ENCODE data around the gene ANO1.
"Not testable (repeated sequence)": the region's sequence is repeated elsewhere in the genome, so short reads cannot be mapped to it uniquely, and the experiment has no call there.

The ANO1 gene

DNA sequence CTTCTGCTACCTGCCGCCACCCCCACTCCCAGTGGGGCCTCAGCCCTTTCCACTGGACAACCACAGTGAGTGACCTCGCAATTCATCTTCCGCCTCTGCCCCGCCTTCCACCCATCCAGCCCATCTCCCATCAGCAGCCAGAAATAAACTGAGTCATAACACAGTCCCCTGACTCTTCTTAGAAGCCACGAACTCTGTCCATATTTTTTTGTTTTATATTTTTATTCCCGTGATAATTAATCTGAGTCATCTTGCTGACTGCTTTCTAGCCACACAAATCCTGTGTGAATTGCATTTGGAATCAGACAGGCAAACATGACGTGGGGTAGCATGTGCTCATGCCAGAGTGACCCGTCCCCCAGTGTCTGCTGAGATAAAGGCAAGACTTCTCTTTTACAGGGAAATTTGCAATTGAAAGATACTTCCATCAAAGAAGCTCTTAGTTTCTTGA, 132.0 kb downstream of the ANO1 start:
- no peak overlapping the region for H3K27ac ChIP-seq
- TF ChIP-seq, protein P1, sequence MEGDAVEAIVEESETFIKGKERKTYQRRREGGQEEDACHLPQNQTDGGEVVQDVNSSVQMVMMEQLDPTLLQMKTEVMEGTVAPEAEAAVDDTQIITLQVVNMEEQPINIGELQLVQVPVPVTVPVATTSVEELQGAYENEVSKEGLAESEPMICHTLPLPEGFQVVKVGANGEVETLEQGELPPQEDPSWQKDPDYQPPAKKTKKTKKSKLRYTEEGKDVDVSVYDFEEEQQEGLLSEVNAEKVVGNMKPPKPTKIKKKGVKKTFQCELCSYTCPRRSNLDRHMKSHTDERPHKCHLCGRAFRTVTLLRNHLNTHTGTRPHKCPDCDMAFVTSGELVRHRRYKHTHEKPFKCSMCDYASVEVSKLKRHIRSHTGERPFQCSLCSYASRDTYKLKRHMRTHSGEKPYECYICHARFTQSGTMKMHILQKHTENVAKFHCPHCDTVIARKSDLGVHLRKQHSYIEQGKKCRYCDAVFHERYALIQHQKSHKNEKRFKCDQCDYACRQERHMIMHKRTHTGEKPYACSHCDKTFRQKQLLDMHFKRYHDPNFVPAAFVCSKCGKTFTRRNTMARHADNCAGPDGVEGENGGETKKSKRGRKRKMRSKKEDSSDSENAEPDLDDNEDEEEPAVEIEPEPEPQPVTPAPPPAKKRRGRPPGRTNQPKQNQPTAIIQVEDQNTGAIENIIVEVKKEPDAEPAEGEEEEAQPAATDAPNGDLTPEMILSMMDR (conservative IDR thresholded peaks at IDR 0.05), result no peak
- no peak for TF ChIP-seq ZFX (IDR thresholded peaks at IDR 0.05)

DNA sequence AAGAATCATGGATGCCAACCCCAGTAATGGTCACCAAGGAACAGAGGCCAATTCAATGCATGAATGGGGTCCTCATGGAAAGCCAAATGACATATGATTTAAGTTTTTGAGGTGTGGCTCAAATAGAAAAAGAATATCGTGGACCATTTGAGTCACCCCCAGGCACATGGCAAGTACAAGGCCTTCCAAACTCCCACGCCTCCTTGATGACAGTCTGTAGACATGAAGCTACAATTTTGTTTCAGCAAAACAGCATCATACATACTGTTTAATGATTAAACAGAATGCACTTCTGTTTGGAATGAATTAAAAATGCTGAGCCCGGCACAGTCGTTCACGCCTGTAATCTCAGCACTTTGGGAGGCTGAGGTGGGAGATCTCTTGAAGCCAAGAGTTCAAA, 132.4 kb downstream of the ANO1 start:
- H3K27ac ChIP-seq, result no peak overlapping the region

DNA sequence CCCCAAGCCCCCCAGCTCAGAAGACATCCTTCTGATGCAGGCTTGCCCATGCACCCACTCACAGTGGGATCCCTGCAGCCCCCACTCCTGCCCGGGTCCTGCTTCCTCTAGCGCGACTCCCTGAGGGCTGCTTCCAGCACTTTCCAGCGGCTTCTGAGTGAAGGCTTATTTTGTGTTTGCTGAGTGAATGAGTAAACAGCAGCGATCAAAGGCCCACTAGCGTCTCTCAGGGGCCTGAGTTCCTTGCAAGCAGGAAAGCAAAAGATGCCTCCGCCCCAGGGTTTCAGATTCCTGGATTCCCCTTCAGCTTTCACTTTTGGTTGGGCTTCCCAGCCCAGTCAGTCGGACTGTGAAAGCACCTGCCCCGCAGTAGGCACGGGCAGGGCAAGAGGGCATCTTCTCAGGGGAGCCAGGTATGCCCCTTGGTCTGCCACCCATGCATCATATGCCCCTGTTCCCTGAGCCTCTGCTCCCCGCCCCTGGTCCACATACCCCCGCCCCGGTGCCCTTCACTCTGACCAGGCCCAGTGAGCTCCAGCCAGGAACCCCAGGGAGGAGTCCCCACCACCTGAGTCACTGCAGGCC, 134.2 kb downstream of the ANO1 start:
- TF ChIP-seq, protein P1 (conservative IDR thresholded peaks at IDR 0.05), result no peak
- TF ChIP-seq ZFX (IDR thresholded peaks at IDR 0.05), result no peak
- no peak overlapping the region for H3K27ac ChIP-seq

More for the DNA sequence above, 132.4 kb downstream of the ANO1 start:
- TF ChIP-seq, protein P1 (conservative IDR thresholded peaks at IDR 0.05), result no peak
- no peak for TF ChIP-seq ZFX (IDR thresholded peaks at IDR 0.05)

DNA sequence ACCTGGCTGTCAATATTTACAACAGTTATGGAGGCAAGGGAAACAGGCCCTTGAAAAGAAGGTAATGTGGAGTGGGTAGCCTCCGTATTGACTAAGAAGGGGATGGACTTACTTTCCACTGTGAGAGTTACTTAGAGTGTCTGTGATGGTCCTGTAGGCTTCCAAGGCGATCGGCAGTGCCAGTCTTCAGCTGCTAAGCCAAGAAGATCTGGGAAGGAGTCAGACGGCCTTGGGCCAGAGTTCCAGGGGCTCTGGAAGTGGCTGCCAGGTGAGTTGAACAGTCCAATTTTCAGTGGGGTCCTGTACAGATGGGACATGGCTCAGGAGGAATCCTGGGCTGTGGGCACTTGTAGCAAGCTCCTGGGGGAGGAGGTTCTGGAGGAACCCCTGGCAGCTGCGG, 139.3 kb downstream of the ANO1 start:
- not testable (repeated sequence) for H3K27ac ChIP-seq

DNA sequence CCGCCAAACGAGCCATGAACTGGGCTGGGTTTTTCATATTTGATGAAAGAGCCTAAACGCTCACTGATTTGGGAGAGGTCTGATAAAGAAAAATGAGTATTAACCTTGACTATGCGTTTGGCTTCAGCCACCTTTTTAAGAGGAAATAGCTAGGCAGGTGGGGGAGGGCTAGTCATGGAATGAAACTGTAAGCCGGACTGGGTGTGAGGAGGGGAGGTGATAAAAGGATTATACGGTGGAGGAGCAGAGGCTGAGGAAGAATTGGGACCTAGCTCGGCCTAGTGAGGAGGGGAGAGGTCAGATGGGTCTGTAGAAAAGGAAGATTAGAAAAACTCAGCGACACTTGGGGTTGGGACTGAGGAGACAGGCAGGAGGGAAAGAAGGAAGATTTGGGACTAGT, 140.0 kb downstream of the ANO1 start:
- not testable (repeated sequence) for H3K27ac ChIP-seq

DNA sequence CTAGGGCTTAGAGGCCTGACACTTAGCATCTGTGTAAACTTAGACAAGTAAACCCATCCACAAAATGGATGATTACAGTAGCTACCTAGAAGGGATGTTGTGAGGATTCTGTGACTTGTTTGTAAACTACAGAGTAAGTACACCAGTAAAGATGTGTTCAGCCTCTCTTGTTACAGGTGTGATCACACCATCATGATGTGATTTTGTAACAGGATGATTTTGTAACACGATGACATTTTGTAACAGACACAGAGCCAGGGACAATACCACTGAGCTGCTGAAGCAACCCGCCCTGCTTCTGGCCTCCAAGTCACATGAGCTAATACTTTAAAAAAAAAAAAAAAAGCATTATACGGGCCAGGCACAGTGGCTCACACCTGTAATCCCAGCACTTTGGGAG, 142.0 kb downstream of the ANO1 start:
- no peak for TF ChIP-seq ZFX (IDR thresholded peaks at IDR 0.05)
- TF ChIP-seq, protein P1 (conservative IDR thresholded peaks at IDR 0.05), result no peak
- no peak overlapping the region for H3K27ac ChIP-seq

DNA sequence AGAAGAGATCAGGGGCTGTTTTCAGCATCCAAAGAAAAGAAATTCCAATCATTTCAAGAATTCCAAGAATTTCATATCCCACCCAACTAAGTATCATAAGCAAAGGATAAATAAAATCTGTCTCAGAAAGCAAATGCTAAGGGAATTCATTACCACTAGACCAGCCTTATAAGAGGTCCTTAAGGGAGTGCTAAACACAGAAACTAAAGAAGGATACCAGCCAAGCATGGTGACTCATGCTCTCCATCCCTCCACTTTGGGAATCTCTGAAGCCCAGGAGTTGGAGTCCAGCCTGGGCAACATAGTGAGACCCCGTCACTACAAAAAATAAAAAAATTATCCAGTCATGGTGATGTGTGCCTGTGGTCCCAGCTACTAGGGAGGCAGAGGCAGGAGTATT, 142.8 kb downstream of the ANO1 start:
- TF ChIP-seq, protein P1 (conservative IDR thresholded peaks at IDR 0.05), result no peak
- no peak for TF ChIP-seq ZFX (IDR thresholded peaks at IDR 0.05)

DNA sequence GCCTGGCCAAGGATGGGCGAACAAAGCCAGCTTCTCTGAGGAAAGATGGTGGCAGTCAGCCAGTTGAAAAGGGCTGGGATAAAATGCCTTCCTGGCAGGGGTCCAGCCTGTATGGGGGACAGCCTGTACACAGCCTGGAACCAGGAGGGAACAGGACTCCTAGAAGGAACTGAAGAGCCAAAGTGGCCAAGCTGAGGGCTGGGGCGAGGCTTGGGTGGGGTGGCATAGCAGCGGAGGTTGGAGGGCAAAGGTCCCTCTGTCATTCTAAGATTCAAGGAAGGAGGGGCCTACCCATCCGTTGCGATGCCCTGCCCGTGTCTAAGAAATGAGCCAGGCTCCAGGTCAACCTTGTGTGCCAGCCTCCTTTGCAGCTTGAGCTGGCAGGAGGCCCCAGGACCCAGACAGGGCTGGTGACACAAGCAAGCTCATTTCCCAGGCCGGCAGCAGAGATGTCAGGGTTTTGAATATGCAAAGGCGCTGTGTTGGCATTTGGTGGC, 147.6 kb downstream of the ANO1 start:
- TF ChIP-seq, protein P1 (conservative IDR thresholded peaks at IDR 0.05), result no peak
- TF ChIP-seq ZFX (IDR thresholded peaks at IDR 0.05), result no peak
- no peak overlapping the region for H3K27ac ChIP-seq

More for the DNA sequence above, 142.8 kb downstream of the ANO1 start:
- H3K27ac ChIP-seq, result no peak overlapping the region
